GM19438 (cell line): ENCODE measurements around the gene PRDX5.
"Not testable (repeated sequence)": the region's sequence is repeated elsewhere in the genome, so short reads cannot be mapped to it uniquely, and the experiment has no call there.

Experiments
- ATAC-seq: cut with Tn5 transposase; IDR thresholded peaks from one replicate; pipeline ENCODE4 v1.9.1; 2021; ENCODE audit warnings: low read depth; ENCODE audit not compliant: unreplicated experiment

PRDX5 gene

GRCh38 chr11:64305075-64305690 is 12.7 kb upstream of the PRDX5 start, which contains the start of gene ESRRA:
TSS of gene ESRRA (plus strand) at chr11:64305524. CDS start at chr11:64307180, 1,656 bp downstream.
- ATAC-seq: peak; percentile 75

- ATAC-seq: peak; percentile 25
Observed at GRCh38 chr11:64305691-64306562, 12.0 kb upstream of the PRDX5 start.

- no peak for ATAC-seq
Observed at GRCh38 chr11:64306563-64306875, 11.4 kb upstream of the PRDX5 start.

- no peak for ATAC-seq
Observed at GRCh38 chr11:64306876-64307622, 10.9 kb upstream of the PRDX5 start.

- not testable (repeated sequence) for ATAC-seq
Observed at GRCh38 chr11:64307795-64308194, 10.1 kb upstream of the PRDX5 start.

- no peak for ATAC-seq
Observed at GRCh38 chr11:64312947-64313346, 5.0 kb upstream of the PRDX5 start.

- no peak for ATAC-seq
Observed at GRCh38 chr11:64313491-64314145, 4.3 kb upstream of the PRDX5 start.

GRCh38 chr11:64314146-64314804 is 3.6 kb upstream of the PRDX5 start:
- no peak for ATAC-seq

GRCh38 chr11:64314805-64315561 is 2.9 kb upstream of the PRDX5 start:
- no peak for ATAC-seq

GRCh38 chr11:64315667-64316526 is 2.0 kb upstream of the PRDX5 start:
- not testable (repeated sequence) for ATAC-seq

- ATAC-seq: no peak
Observed at GRCh38 chr11:64316672-64317324, 1.1 kb upstream of the PRDX5 start.

GRCh38 chr11:64317325-64317960 is 478 bp upstream of the PRDX5 start, which contains the start of gene TRMT112:
TSS of gene TRMT112 (minus strand) at chr11:64317559. CDS start at chr11:64317526, 33 bp downstream.
- ATAC-seq: peak; percentile 70

GRCh38 chr11:64318766-64319761 is 1.1 kb downstream of the PRDX5 start:
- no peak for ATAC-seq

- ATAC-seq: no peak
Observed at GRCh38 chr11:64320556-64320955, 2.6 kb downstream of the PRDX5 start.

GRCh38 chr11:64321026-64321425 is 3.1 kb downstream of the PRDX5 start:
- no peak for ATAC-seq

- ATAC-seq: no peak
Observed at GRCh38 chr11:64321533-64321932, 3.6 kb downstream of the PRDX5 start.
